ENCODE measurements around the gene CACNA1G. TPM values are rescaled to one million over a fixed set of nuclear protein-coding genes. Genes with fewer than 3 reads are reported as not detected.

The CACNA1G gene
- total and polyA plus RNA-seq, 9 of the 15 experiments (the other 6 are each of a cell fraction or from before 2014, with no cell fraction given): 0.01 TPM; not detected in 8

- in situ Hi-C loops (cut with MboI): no loop called here
- Histone ChIP-seq H3K27ac (ENCODE audit: extremely low read depth, low read depth, low read length) (no peak overlapping the region), H3K4me1 (replicated peaks in 1 of 2; ENCODE audit: control insufficient read depth in 2 of 2, insufficient read depth in 2 of 2, low read length in 2 of 2) (no peaks in the 10 kb centered on the region), H3K4me3 (no peak overlapping the region), H3K36me3 (ENCODE audit: control insufficient read depth, insufficient read depth, low read length) (no peaks in the 10 kb centered on the region), H3K27me3 (ENCODE audit: control insufficient read depth in 2 of 2, insufficient read depth in 2 of 2, low read length in 2 of 2) (peaks cover 12 to 31% of the 10 kb centered on the region in 2 experiments; a peak in 3 of 5 replicates), H3K9ac (ENCODE audit: insufficient read depth in 1 of 2, low read depth in 2 of 2, low read length in 2 of 2) (no peak overlapping the region), H4K20me1 (replicated peaks; ENCODE audit: control insufficient read depth, insufficient read depth, low read length) (no peaks in the 10 kb centered on the region), H3K9me1 (ENCODE audit: control insufficient read depth, insufficient read depth, low read length) (no peaks in the 10 kb centered on the region), H2AFZ (ENCODE audit: low read depth, low read length) (no peak overlapping the region), H3K9me3 (replicated peaks; ENCODE audit: control insufficient read depth, insufficient read depth, low read depth, low read length) (no peaks in the 10 kb centered on the region), H3K79me2 (ENCODE audit: control insufficient read depth, insufficient read depth, low read length) (no peaks in the 10 kb centered on the region), H3K4me2 (ENCODE audit: insufficient read depth, low read length) (no peak overlapping the region)
- DNase-seq (ENCODE audit: extremely low read depth in 1 of 4, low spot score in 3 of 4): no peak
- BruUV-seq (replicated peaks): no TSS peak
- ATAC-seq: no peak
- 18% methylated on average over 4 of the region's 4 CpGs for WGBS (ENCODE audit: insufficient coverage, low coverage, missing lambda C conversion rate)
- intact Hi-C loops (cut with micrococcal nuclease): no loop called here
- ChIA-PET POLR2A (interaction anchor here (1.0 kb wide), 1 partner anchor 15 kb away, joined by 3 read pairs; no protein-coding TSS in a partner anchor), CTCF (ENCODE audit: low intra/inter-chr PET ratio) (no interaction called here)
- no peak for FAIRE-seq
- TF ChIP-seq REST (IDR thresholded peaks at IDR 0.05; ENCODE audit: borderline replicate concordance) (no peak), REST (CRISPR knock-in tag; IDR thresholded peaks at IDR 0.05; ENCODE audit: low read depth) (no peak), CHD1 (IDR thresholded peaks at IDR 0.05; ENCODE audit: low read length) (no peak), FOXA1 (IDR thresholded peaks at IDR 0.05; ENCODE audit: borderline replicate concordance) (no peak), CREB3 (tag; conservative IDR thresholded peaks at IDR 0.05; ENCODE audit: low read depth) (no peak), ZNF354B (CRISPR knock-in tag; IDR thresholded peaks at IDR 0.05) (no peak), KDM5B (IDR thresholded peaks at IDR 0.05; ENCODE audit: insufficient replicate concordance, low read depth, low read length) (no peak), KLF13 (tag; IDR thresholded peaks at IDR 0.05; ENCODE audit: borderline replicate concordance, low read depth) (no peak), HDAC1 (IDR thresholded peaks at IDR 0.05) (no peak)
These were observed 43.5 kb upstream of the CACNA1G start for GRCh38 chr17:50517011-50517410.
